ENCODE results near the gene ADAMTS17.

ADAMTS17 gene

DNA sequence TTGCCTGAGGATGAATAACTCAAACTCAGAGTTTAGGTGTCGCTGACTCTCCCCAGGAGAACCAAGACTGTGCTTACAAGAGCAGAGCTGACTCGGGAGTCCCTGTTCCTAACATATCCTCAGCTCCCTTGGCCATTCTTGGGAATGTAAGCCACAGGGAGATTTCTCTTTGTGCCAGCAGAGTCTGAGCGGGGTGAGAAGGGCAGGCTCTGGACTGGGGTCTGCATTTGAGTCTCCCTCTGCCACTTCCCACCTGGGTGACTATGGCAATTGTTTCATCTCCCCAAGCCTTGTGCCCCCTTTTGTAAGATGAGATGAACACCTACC lies 126.0 kb downstream of the ADAMTS17 start:
- no peak for DNase-seq

DNA sequence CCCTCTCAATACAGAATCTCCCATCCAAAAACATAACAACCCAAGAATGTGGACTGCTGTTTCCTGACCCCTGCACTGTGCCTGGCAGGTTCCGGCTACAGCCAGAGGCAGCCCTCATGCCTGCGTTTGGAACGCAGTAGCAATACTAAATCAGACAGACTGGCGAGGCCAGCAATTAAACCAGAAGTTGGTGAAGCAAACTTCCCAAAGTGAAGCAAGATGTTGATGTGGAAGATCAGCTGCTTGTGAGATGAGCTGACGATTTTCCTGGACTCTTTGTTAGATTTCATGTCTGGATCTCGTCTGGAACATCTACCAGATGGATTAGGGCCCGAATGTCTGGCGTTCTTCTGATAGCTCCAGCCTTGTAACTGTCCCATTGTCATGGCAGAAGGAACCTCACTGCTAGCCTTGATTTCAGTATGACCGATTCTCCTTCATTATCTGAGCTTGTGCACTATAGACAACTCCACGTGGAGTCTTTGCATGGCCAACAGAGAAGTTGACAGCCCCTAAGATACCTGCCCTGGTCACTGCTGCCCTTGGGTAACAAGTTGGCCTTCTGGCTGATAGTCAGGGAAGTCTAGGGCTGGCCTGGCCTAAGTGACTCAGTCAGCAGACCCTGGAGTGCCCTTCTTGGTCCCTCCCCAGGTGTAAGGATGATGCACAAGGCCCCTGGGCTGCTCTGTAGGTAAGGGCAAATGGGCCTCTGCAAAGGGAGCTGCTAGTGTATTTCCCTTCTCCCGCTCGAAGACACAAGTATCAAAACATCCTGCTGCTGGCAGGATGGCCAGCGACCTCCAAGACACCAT lies 126.5 kb downstream of the ADAMTS17 start:
- DNase-seq, result no peak

DNA sequence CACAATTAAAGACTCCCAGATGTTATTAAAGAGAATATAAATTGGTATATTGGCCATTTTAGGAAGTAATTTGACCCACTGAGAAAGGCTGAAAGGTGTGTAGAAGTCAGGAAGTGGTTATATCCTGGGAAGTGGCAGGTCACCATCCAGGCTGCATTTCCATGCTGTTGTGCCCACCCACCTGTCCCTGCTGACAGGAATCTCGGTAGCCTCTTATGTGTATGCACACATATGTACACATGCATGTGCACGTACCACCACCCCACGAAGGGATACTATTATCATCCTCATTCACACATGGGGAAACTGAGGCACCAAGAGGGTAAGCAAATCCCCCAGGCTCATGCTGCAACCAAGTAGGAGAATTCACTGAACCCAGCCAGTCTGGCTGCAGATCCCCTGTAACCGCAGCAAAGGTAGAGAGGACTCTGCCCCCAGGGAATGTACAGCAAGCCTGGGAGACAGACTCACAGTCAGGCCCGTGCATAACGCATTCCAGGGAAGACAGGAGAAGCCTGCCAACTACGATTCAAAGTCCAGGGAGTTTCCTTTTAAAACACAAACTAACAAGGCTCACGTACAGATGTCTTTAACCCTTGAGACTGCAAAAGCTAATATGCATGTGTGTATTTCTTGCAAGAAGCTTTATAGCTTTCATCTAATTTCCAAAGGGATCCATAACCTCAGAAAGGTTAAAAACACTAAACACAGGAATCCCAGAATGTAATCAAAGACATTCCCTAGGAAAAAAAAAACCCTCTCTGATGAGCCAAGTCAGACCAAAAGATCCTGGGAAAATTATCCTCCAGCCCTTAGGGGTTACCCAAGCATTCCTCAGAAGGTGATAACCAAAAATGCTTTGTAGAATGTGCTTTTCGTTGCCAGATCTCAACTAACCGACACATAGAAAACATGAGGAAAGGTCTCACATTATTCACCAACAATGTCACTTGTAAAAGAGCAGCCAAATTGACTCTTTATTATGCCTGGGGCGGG lies 129.6 kb downstream of the ADAMTS17 start:
- DNase-seq, result no peak

DNA sequence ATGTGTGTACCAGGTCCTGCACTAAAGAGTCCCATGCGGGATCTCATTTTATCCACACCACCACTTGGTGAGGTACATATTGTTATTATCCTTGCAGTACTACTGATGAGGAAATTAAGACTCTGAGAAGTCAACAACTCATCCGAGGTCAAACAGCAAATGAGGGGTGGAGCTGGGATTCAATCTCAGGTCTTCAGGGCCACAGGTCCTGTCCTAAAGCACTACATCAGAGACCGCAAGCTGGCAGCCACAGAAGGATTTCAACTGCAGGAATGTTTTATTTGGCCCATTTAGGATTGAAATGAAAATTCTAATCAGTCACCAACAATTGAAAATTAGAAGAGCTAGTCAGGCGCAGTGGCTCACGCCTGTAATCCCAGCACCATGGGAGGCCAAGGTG lies 131.4 kb downstream of the ADAMTS17 start:
- DNase-seq, result no peak

DNA sequence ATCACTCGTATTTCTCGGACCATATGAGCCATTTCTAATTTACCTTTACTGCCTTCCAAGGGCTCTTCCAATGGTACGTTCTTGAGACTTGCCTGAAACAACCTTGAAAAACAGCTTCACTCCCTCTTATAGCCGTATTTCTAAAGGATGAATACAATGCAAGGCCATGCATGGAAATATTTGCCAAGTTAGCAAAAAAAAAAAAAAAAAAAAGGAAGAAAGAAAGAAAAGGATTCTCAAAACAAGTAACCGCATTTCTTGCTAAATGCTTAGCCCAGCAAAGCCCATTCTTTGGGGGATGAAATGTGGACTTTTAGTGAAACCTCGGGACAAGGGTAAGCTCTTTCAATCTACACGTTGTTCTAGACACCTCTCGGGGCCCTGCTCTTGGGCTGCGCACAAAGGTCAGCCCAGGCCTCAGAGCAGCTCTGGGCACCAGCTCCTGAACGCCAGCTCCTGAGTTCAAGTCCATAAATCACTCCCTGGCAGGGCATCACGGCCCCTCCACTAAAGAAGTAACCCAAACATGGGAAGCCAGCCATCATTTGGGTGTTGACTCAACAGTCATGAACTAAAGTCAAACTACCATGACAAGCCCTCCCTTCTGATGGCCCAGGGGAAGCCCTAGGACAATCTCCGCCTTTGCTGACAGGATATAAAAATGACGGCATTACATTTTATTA lies 132.7 kb downstream of the ADAMTS17 start:
- no peak for DNase-seq

DNA sequence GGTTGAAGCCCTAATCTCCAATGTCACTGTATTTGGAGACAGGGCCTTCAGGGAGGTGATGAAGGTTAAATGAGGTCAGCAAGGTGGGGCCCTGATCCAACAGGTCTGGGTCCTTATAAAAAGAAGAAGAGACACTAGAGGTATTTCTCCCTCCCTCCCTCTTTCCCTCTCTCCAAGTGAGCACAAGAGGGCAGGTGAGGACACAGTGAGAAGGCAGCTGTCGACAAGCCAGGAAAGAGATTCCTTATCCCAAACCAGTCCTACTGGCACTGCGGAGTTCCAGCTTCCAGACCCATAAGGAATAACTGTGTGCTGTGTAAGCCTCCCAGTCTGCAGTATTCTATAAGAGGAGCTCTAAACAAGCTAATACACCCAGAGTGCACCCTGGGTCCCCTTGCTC lies 134.7 kb downstream of the ADAMTS17 start:
- no peak for DNase-seq

DNA sequence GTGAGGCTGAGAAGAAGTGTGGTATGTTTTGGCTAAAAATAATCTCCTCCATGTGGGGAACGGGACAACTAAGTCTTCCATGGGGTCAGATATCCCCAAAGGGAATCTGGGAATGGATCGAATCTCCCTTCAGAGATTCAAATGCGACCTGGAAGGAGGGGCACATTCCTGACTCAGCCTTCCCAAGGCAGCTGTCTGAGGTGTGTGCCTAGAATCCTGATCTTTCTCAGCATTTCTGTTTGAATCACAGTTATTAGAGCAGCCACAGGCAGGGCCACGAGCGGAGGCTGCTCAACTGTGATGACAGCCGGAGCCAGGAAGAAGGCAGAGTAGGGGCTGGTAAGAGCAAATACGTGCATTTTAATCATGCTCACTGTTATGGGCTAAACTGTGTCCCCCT lies 135.1 kb downstream of the ADAMTS17 start:
- DNase-seq, result no peak

DNA sequence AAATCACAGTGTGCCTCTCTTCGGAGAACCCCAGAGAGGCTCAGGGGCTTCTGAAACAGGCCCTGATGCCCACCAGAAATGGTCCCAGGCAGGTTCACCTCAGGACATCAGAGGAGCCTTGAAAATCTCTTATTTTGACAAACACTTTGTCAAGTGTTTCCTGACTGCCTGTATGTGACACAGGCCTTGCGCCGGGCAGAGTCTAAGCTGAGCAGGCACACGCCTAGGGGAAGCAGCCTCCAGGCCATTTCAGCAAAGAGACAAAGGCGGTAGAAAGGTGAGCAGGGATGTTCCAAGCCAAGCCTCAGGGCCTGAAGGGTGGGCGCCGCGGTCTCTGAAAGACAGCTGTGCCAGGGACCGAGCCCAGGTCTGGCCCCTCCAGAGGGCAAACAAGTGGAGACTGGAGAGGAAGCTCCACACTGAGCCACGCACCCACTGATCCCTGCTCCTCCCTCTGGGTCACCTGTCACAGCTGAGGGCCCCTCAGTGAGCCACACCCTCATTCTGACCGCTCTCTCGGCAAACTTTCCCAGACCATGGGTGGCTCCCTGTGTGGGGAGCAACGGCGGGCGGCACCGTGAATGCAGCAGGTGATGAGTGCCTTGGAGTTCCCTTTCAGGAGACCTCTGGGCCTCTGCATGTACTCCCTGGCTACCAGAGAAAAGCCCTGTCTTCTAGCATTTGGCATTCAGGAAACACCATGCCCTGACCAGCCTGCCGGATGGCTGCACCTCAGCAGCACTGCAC lies 136.1 kb downstream of the ADAMTS17 start:
- no peak for DNase-seq

DNA sequence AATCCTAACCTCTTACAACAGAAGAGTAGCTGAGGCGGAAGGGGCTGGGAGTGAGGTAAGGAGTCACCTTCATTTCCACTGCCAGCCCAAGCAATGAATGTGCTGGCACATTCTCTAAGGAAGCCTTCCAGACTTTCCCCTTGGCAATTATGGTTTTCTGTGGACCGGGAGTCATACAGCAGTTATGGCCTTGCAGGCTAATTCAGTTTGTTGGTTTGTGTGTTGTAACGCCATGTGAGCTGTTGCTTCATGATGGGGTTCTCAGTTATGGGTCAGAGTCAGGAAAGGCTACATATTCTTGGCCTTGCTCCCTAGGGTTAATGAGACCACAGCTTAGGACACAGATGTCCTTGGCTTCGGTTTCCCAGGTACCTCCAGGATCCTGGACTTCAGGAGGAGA lies 137.0 kb downstream of the ADAMTS17 start:
- no peak for DNase-seq

DNA sequence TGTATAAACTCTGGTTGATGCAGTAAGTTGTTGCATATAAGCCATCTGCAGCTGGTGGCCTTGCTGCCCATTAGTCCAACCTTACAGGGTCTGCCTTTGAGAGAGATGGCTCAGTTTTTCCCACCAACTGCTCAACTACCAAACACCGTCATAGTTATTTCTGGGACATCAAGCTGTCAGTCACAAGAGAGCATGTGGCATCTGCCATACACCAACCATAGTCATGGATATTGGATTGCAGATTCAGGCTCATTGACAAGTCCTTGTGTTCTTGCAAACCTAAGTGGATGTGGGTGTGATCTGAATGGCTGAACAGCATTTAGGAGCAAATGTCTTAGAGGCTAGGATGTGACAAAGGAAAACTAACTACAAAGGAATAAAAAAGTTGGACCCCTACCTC lies 137.6 kb downstream of the ADAMTS17 start:
- DNase-seq, result no peak

DNA sequence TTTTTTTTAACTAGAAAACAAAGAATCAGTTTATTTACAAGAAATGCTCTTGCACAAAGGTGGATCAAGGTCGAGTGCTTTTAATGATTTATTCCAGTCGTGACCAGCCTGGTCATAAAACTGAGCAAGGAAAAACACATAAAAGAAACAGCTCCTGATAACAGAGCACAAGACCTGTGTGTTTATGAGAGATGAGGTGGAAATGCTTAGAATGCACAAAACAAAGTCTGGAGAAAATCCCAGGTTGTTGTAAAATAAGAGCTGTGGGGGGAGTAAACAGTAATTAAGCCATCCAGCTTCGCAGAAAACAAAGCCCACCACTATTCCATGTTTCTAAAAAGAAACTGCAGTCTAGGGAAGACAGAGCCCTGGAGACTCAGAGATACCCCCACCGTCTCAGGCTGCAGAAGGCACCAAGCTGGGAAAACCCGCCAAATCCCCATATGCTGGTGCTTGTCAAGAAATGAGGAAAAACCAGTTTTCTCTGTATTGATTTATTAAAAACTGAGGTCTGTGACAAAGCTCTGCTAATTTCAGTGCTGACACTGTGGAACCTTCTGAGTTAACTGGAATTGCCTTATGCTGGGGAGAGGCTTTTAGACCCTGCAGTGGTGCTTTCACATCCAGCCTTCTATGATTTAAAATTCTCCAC lies 139.3 kb downstream of the ADAMTS17 start:
- DNase-seq, result no peak

DNA sequence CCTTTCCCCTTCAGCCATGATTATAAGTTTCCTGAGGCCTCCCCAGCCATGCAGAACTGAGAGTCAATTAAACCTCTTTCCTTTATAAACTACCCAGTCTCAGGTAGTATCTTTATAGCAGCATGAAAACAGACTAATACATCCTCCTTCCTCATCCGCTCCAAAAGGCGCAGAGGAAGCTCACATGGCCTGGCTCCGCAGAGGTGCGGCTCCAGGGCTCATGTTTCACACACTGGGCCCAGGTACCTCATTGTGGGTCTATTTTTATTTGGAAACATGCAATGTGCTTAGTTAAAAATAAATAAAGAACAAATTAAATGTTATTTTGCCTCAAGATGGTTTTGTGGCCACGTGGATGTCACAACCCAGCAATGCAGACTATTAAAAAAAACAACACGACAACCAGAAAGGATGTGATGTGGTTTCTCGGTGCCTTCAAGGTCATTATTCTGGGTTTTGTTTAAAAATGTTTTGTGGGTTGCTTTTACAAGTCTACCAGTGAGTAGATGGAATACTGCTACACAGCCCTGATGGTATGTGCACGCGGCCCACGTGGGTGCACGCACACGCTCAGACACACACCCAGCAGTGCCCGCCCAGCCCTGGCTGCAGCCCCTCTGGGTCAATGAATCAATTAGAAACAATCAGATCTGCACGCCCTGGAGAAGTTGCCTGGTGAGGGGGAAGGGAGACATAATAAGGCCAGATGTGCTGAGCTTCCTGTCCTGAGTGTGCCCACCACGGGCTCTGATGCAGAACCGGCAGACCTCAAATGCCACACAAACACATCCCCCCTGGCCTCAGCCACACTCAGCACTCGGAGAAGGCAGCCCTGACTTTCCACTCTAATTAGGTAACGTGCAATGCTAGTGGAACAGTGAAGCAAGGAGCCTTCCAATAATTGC lies 140.1 kb downstream of the ADAMTS17 start:
- no peak for DNase-seq

DNA sequence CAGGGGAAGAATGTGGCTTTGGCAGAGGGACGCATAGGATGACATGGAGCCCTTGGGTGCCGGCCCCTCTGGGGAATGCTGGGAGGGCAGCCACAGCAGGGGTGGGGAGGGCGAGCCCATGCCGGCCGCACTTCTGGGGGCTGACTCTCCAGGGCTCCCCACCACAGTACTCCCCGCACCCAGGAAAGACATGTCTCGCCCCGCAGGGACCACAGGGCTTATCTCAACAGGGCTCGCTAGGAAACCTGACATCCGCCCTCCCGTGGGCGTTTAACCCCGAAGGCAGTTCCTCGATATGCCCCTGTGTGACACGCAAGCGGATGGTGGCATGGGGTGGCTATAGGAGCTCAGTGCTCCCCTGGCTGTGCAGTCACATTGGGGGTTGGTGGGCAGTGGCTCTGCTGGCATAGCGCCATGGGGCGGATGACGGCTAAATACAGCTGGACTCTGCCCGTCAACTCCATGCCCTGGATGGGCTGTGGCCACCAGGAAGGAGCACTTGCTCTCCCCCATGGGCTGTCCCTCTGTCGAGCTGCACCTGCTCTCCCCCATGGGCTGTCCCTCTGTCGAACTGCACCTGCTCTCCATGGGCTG lies 141.4 kb downstream of the ADAMTS17 start:
- DNase-seq, result no peak

DNA sequence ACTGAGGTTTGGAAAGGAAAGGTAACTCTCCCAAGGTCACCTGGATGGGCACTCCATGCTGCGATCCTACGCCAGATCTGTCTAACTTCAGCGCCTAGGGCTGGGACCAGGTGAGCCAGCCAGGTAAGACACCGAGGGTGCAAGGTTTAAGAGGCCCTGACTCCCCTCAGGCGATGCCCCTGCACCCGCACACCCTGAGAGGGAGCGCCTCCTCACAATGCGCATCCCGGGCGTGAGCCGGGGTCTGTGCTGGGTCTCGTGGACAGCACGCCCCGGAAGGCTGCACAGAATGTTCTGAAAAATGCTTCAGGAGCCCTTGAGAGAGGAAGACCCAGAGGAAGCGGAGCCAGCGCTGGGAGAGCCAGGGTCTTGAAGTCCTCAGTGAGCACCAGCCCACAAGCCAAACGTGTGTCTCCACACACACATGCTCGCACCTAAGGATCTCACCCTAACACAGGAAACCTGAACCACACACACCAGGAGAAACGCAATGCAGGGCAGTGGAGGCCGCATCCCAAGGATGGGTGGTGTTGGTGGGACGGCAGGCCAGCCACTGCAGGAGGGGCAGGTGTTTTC lies 142.0 kb downstream of the ADAMTS17 start:
- DNase-seq, result no peak

DNA sequence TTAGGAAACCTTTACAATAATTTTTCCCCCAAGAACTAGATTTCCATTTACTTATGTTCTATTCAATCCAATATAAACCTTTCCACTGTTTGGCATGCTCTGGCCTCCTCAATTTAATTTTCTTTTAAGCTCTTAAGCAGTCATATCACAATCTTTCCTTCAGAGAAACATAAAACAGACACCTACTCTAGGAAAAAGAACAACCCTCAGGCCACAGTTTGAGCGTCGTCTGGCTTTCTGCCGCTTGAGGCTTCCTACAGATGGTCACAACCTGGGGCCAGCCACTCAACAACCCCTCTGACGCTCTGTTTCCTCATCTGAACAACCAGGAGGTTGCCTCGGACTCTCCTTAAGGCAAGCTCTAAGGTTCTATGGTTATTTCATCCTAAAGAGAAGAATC lies 143.3 kb downstream of the ADAMTS17 start:
- no peak for DNase-seq

DNA sequence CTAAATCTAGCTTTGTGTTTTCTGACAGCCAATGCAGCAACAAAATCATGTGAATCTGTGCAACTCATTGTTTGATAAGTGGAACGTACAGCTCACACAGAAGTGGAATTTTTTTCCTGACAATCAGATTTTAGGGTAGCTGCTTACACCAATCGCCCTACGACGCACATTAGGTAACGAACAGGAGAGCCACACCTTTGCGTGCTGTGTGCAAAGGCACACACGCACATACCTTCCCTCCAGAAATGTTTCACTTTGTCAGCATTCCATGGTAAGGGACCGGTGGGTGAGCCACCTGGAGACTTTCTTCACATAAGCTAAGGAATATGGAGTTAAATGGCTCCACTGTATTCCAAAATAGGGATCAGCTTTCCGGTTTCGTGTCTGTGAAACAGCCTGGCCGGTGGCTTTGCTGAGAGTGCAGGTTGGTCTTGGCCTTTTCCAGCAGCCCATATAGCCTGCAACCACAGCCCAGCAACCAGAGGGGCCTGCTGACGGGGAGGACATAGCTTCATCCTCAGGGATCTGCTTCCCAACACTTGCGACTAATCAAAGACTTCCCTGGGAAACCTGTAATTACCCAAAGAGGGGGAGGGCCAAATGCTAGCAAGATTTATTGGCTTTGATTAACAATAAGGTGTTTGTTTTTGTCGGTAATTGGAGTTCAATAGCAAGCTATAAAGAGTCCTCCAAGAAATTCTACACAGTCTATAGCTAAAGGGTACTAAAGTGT lies 145.3 kb downstream of the ADAMTS17 start:
- no peak for DNase-seq

DNA sequence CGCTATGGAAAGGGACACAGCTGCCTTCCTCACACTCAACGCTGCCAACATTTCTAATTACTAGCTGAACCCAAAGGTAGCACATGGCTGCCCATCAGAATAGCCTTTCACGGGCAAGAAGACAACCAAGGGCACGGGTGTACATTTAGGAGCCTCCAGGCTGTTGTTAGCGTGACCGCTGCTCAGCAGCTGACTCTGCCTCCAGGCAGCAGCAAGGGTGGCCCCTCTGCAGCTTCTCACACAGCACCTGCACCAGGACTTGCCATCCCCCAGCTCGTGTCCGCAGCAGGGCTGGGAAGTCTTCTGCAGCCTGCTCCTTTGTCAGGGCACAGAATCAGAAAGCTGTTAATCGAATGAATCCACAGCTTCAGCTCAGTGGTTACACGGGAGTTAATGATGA lies 146.8 kb downstream of the ADAMTS17 start:
- no peak for DNase-seq

DNA sequence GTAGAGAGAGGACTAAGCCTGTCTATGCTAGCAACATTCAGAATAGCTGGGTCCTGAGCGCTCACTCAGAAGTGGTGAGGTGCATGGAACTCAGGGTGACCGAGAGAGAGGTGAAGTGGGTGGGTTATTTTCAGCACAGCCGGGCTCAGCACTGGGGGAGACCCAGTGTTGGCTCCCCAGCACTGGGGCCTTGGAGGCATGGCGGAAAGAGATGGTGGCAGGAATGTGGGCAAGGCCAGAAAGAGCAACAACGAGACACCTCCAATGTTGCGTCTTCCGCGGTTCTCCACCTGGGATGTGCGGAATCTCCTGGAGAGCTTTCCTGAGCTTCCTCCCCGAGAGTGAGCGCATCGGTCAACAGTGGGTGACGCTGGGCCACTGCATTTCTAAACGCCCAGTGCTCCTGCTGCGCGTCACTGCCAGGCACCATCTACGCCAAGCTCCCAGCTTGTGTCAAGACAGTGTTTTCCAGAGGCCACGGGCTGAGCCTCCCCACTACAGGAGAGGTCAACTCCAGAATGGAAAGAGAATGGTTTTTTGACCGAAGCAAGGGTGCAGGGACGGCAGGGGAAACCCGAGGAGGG lies 148.4 kb downstream of the ADAMTS17 start:
- no peak for DNase-seq
